AG09319 (cell line): Measurements from ENCODE around the gene OBI1.
"Not testable (repeated sequence)": the region's sequence is repeated elsewhere in the genome, so short reads cannot be mapped to it uniquely, and the experiment has no call there.

Experiments used
- DNase-seq: peaks from one replicate; pipeline ENCODE4 v3.0.0-alpha.2; 2010; ENCODE audit warnings: low read depth; ENCODE audit errors: extremely low read depth
- CTCF ChIP-seq: IDR thresholded peaks from 2 replicates; pipeline ENCODE4 v1.5.1; 2011; ENCODE audit warnings: low read depth, mild to moderate bottlenecking, inconsistent platforms, low read length, moderate library complexity

The OBI1 gene

GRCh38 chr13:78659450-78659730 is 435 bp upstream of the OBI1 start:
- no peak for TF ChIP-seq CTCF
- DNase-seq, result no peak

- DNase-seq, result no peak
- no peak for TF ChIP-seq CTCF
Measured at GRCh38 chr13:78657699-78658629, 991 bp downstream of the OBI1 start.

GRCh38 chr13:78655906-78656305 is 3.0 kb downstream of the OBI1 start:
- DNase-seq, result no peak
- no peak for TF ChIP-seq CTCF

GRCh38 chr13:78655007-78655406 is 3.9 kb downstream of the OBI1 start:
- no peak for TF ChIP-seq CTCF
- DNase-seq, result no peak

GRCh38 chr13:78652651-78653050 is 6.3 kb downstream of the OBI1 start:
- no peak for TF ChIP-seq CTCF
- DNase-seq, result no peak

- DNase-seq, result no peak
- no peak for TF ChIP-seq CTCF
Measured at GRCh38 chr13:78650717-78651083, 8.3 kb downstream of the OBI1 start.

- TF ChIP-seq CTCF, result no peak
- no peak for DNase-seq
Measured at GRCh38 chr13:78649997-78650716, 8.8 kb downstream of the OBI1 start.

GRCh38 chr13:78647109-78647678 is 11.8 kb downstream of the OBI1 start:
- DNase-seq, result not testable (repeated sequence)
